ENCODE data around the gene MKS1.

MKS1 gene

GRCh38 chr17:58200024-58200633, 18.9 kb downstream of the MKS1 start:
- DNase-seq (ENCODE audit: low spot score), result peak; percentile 68

GRCh38 chr17:58196610-58197009, 22.4 kb downstream of the MKS1 start:
- no peak for DNase-seq (ENCODE audit: low spot score)

- no peak for DNase-seq (ENCODE audit: low spot score)
Observed at GRCh38 chr17:58195518-58196123, 23.4 kb downstream of the MKS1 start.

GRCh38 chr17:58193641-58194255, 25.3 kb downstream of the MKS1 start:
- DNase-seq (ENCODE audit: low spot score), result no peak

- DNase-seq (ENCODE audit: low spot score), result no peak
Observed at GRCh38 chr17:58192612-58193011, 26.4 kb downstream of the MKS1 start, which contains the start of gene EPX. Gene EPX, plus strand, starts transcription at chr17:58192726. Its CDS starts 121 bp downstream, at chr17:58192847.

GRCh38 chr17:58191241-58191896, 27.7 kb downstream of the MKS1 start:
- no peak for DNase-seq (ENCODE audit: low spot score)

- no peak for DNase-seq (ENCODE audit: low spot score)
Observed at GRCh38 chr17:58189436-58190146, 29.5 kb downstream of the MKS1 start.

- DNase-seq (ENCODE audit: low spot score), result no peak
Observed at GRCh38 chr17:58187675-58188074, 31.4 kb downstream of the MKS1 start.

- DNase-seq (ENCODE audit: low spot score), result no peak
Observed at GRCh38 chr17:58187063-58187462, 32.0 kb downstream of the MKS1 start.

GRCh38 chr17:58186591-58186990, 32.5 kb downstream of the MKS1 start:
- DNase-seq (ENCODE audit: low spot score), result no peak

GRCh38 chr17:58184986-58185761, 33.9 kb downstream of the MKS1 start:
- no peak for DNase-seq (ENCODE audit: low spot score)

- no peak for DNase-seq (ENCODE audit: low spot score)
Observed at GRCh38 chr17:58184308-58184985, 34.6 kb downstream of the MKS1 start.

- no peak for DNase-seq (ENCODE audit: low spot score)
Observed at GRCh38 chr17:58183514-58183913, 35.5 kb downstream of the MKS1 start.

- DNase-seq (ENCODE audit: low spot score), result no peak
Observed at GRCh38 chr17:58181796-58182195, 37.3 kb downstream of the MKS1 start.

- peak; percentile 18 for DNase-seq (ENCODE audit: low spot score)
Observed at GRCh38 chr17:58176200-58176599, 42.9 kb downstream of the MKS1 start.

GRCh38 chr17:58174871-58175270, 44.2 kb downstream of the MKS1 start:
- no peak for DNase-seq (ENCODE audit: low spot score)

- peak; percentile 55 for DNase-seq (ENCODE audit: low spot score)
Observed at GRCh38 chr17:58172369-58173071, 46.5 kb downstream of the MKS1 start.

- DNase-seq (ENCODE audit: low spot score), result no peak
Observed at GRCh38 chr17:58170622-58171021, 48.4 kb downstream of the MKS1 start.

GRCh38 chr17:58166682-58167081, 52.4 kb downstream of the MKS1 start, which contains the start of gene OR4D2:
Gene OR4D2, plus strand, starts transcription at chr17:58166982. Its CDS starts 2,674 bp downstream, at chr17:58169656.
- DNase-seq (ENCODE audit: low spot score), result no peak

GRCh38 chr17:58165981-58166380, 53.1 kb downstream of the MKS1 start:
- no peak for DNase-seq (ENCODE audit: low spot score)

All from NAMALWA (cell line).